Chondrocyte (in vitro differentiated cells): ENCODE results near the gene TRAP1. TPM values are rescaled to one million over a fixed set of nuclear protein-coding genes. Genes with fewer than 3 reads are reported as not detected.

Experiments
- DNase-seq: peaks from one replicate; pipeline ENCODE4 v3.0.0; 2021; ENCODE audit warnings: mixed read lengths, low spot score
- H3K27ac Mint-ChIP-seq: one replicate; pipeline ENCODE4 v1.8.0; 2021; ENCODE audit warnings: mild to moderate bottlenecking, moderate library complexity, mixed read lengths; ENCODE audit not compliant: unreplicated experiment
- H3K27me3 Mint-ChIP-seq: 2 replicates; pipeline ENCODE4 v1.8.0; 2021; ENCODE audit warnings: low read depth, mixed read lengths
- H3K36me3 Mint-ChIP-seq: 2 replicates; pipeline ENCODE4 v1.8.0; 2021; ENCODE audit warnings: low read depth, mixed read lengths
- H3K4me1 Mint-ChIP-seq: 2 replicates; pipeline ENCODE4 v1.8.0; 2021; ENCODE audit warnings: low read depth, mild to moderate bottlenecking, mixed read lengths
- H3K4me3 Mint-ChIP-seq: one replicate; pipeline ENCODE4 v1.8.0; 2021; ENCODE audit warnings: mild to moderate bottlenecking, moderate library complexity, mixed read lengths; ENCODE audit not compliant: unreplicated experiment
- H3K9me3 Mint-ChIP-seq: 2 replicates; pipeline ENCODE4 v1.8.0; 2021; ENCODE audit warnings: low read depth, mixed read lengths
- CTCF ChIP-seq: fragments of 200-600 bp; sonication (generic); IDR thresholded peaks from 2 replicates; pipeline ENCODE4 v1.5.0; 2021; ENCODE audit warnings: antibody characterized with exemption, mild to moderate bottlenecking, moderate library complexity
- total RNA-seq: library from RNA; stranded (reverse); gene quantifications from 3 replicates; pipeline ENCODE4 v1.2.1, GENCODE V29; 2021

The TRAP1 gene
- total RNA-seq, 1 donor from 2014 or later = 60.6 TPM

- Mint-ChIP-seq H3K36me3 (peaks cover 4% of the 10 kb centered on the region), H3K4me3 (no peak overlapping the region), H3K27me3 (no peaks in the 10 kb centered on the region), H3K9me3 (no peaks in the 10 kb centered on the region), H3K4me1 (peaks cover 17% of the 10 kb centered on the region), H3K27ac (peak overlapping the region; percentile 63)
- TF ChIP-seq CTCF = no peak
- peak; percentile 73 for DNase-seq
Observed at GRCh38 chr16:3645504-3646347, 71.6 kb downstream of the TRAP1 start.

- Mint-ChIP-seq H3K27me3 (no peaks in the 10 kb centered on the region), H3K36me3 (peaks cover 4% of the 10 kb centered on the region), H3K9me3 (no peaks in the 10 kb centered on the region), H3K27ac (peak overlapping the region; percentile 63), H3K4me3 (no peak overlapping the region), H3K4me1 (peaks cover 17% of the 10 kb centered on the region)
- TF ChIP-seq CTCF = no peak
- peak; percentile 5 for DNase-seq
Observed at GRCh38 chr16:3645108-3645503, 72.2 kb downstream of the TRAP1 start.

GRCh38 chr16:3643095-3643730 lies 74.1 kb downstream of the TRAP1 start:
- DNase-seq = peak; percentile 70
- Mint-ChIP-seq H3K4me3 (no peak overlapping the region), H3K4me1 (peaks cover 17% of the 10 kb centered on the region), H3K27me3 (no peaks in the 10 kb centered on the region), H3K36me3 (peaks cover 5% of the 10 kb centered on the region), H3K9me3 (no peaks in the 10 kb centered on the region), H3K27ac (no peak overlapping the region)
- no peak for TF ChIP-seq CTCF

- Mint-ChIP-seq H3K4me1 (peaks cover 20% of the 10 kb centered on the region), H3K27me3 (no peaks in the 10 kb centered on the region), H3K27ac (peak overlapping the region; percentile 41), H3K9me3 (no peaks in the 10 kb centered on the region), H3K36me3 (peaks cover 5% of the 10 kb centered on the region), H3K4me3 (no peak overlapping the region)
- TF ChIP-seq CTCF = no peak
- peak; percentile 76 for DNase-seq
Observed at GRCh38 chr16:3642397-3643094, 74.8 kb downstream of the TRAP1 start.

GRCh38 chr16:3641801-3642396 lies 75.4 kb downstream of the TRAP1 start:
- peaks cover 26% of the 10 kb centered on the region for H3K4me1 Mint-ChIP-seq
- no peaks in the 10 kb centered on the region for H3K9me3 Mint-ChIP-seq
- H3K27me3 Mint-ChIP-seq = no peaks in the 10 kb centered on the region
- DNase-seq = peak; percentile 84
- H3K27ac Mint-ChIP-seq = no peak overlapping the region
- H3K4me3 Mint-ChIP-seq = no peak overlapping the region
- no peak for TF ChIP-seq CTCF
- peaks cover 5% of the 10 kb centered on the region for H3K36me3 Mint-ChIP-seq
